OCI-LY3 (cell line): ENCODE data around the gene VPS13C.

ENCODE experiments used
- H2AFZ ChIP-seq: fragments of 200-600, 300-600 bp; shearing (Covaris generic); 2 replicates; pipeline ENCODE4 v1.6.0; 2014; ENCODE audit warnings: antibody characterized with exemption, low read depth, low read length
- H3K27ac ChIP-seq: fragments of 200-600, 300-600 bp; sonication (generic); 2 replicates; pipeline ENCODE4 v1.5.1; 2014; ENCODE audit warnings: mild to moderate bottlenecking, low read length, moderate library complexity, mixed read lengths
- H3K27me3 ChIP-seq: fragments of 200-600, 300-600 bp; sonication (generic); 2 replicates; pipeline ENCODE4 v1.6.1; 2014; ENCODE audit warnings: low read depth, low read length, mixed read lengths
- H3K36me3 ChIP-seq: fragments of 200-600, 300-600 bp; sonication (generic); replicated peaks from 2 replicates; pipeline ENCODE3; 2014; ENCODE audit warnings: low read depth, low read length, mixed read lengths
- H3K4me1 ChIP-seq: fragments of 300-600, 200-600 bp; sonication (generic); 2 replicates; pipeline ENCODE4 v1.6.1; 2014; ENCODE audit warnings: low read length, mixed read lengths
- H3K4me2 ChIP-seq: fragments of 200-600, 300-600 bp; sonication (generic); 2 replicates; pipeline ENCODE4 v1.6.1; 2014; ENCODE audit warnings: low read length, mixed read lengths
- H3K4me3 ChIP-seq: fragments of 300-600, 200-600 bp; sonication (generic); 2 replicates; pipeline ENCODE4 v1.5.1; 2014; ENCODE audit warnings: antibody characterized with exemption, mild to moderate bottlenecking, low read length, moderate library complexity
- H3K79me2 ChIP-seq: fragments of 300-600, 200-600 bp; shearing (Covaris generic); 2 replicates; pipeline ENCODE4 v1.6.1; 2014; ENCODE audit warnings: mild to moderate bottlenecking, low read length, mixed read lengths
- H3K9ac ChIP-seq: fragments of 300-600, 200-600 bp; shearing (Covaris generic); 2 replicates; pipeline ENCODE4 v1.6.0; 2014; ENCODE audit warnings: mild to moderate bottlenecking, low read length, moderate library complexity
- H3K9me3 ChIP-seq: fragments of 200-600, 300-600 bp; shearing (Covaris generic); 2 replicates; pipeline ENCODE4 v1.6.1; 2014; ENCODE audit warnings: low read length, mixed read lengths; ENCODE audit not compliant: insufficient read depth
- H4K20me1 ChIP-seq: fragments of 200-600, 300-600 bp; sonication (generic); 2 replicates; pipeline ENCODE4 v1.6.1; 2016; ENCODE audit warnings: low read length, mixed read lengths; ENCODE audit not compliant: insufficient read depth
- EZH2phosphoT487 ChIP-seq: fragments of 200-600 bp; shearing (Covaris generic); IDR thresholded peaks from 2 replicates; pipeline ENCODE4 v1.6.1; 2018; ENCODE audit warnings: antibody characterized with exemption, mixed run types, low read depth
- TF ChIP-seq, protein P1 (sequence below): fragments of 200-600, 300-600 bp; sonication (generic); IDR thresholded peaks from 2 replicates; pipeline ENCODE4 v1.5.1; 2014; ENCODE audit warnings: antibody characterized with exemption, low read length, low read depth

The VPS13C gene

DNA sequence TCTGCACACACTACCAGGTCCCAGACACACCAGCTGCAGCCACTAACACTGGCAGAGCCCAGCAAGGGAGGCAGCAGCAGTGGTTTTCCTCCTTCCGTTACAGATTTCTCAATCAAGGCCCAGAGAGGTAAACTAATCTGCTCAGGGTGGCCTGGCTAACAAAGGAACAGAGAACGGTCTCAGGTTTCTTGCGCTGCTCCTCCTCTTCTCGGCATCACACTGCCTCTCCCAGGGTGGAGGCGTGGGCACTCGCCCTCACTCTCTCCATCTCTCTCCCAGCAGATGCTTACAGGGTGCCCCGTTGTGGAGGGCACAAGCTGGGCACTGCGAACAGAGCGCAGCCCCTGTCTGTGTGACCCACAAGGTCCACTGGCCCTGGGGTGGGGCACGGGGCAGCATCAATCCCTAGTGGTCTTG is 228.7 kb downstream of the VPS13C start:
- Histone ChIP-seq H3K9me3 (no peaks in the 10 kb centered on the region), H2AFZ (no peak overlapping the region), H3K79me2 (no peaks in the 10 kb centered on the region), H3K36me3 (no peaks in the 10 kb centered on the region), H3K4me1 (peaks cover 12% of the 10 kb centered on the region), H3K4me2 (no peak overlapping the region), H3K27ac (no peak overlapping the region), H3K9ac (no peak overlapping the region), H3K27me3 (peaks cover 15% of the 10 kb centered on the region), H4K20me1 (no peaks in the 10 kb centered on the region), H3K4me3 (no peak overlapping the region)
- TF ChIP-seq, protein P1, sequence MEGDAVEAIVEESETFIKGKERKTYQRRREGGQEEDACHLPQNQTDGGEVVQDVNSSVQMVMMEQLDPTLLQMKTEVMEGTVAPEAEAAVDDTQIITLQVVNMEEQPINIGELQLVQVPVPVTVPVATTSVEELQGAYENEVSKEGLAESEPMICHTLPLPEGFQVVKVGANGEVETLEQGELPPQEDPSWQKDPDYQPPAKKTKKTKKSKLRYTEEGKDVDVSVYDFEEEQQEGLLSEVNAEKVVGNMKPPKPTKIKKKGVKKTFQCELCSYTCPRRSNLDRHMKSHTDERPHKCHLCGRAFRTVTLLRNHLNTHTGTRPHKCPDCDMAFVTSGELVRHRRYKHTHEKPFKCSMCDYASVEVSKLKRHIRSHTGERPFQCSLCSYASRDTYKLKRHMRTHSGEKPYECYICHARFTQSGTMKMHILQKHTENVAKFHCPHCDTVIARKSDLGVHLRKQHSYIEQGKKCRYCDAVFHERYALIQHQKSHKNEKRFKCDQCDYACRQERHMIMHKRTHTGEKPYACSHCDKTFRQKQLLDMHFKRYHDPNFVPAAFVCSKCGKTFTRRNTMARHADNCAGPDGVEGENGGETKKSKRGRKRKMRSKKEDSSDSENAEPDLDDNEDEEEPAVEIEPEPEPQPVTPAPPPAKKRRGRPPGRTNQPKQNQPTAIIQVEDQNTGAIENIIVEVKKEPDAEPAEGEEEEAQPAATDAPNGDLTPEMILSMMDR, result no peak
- TF ChIP-seq EZH2phosphoT487, result no peak

DNA sequence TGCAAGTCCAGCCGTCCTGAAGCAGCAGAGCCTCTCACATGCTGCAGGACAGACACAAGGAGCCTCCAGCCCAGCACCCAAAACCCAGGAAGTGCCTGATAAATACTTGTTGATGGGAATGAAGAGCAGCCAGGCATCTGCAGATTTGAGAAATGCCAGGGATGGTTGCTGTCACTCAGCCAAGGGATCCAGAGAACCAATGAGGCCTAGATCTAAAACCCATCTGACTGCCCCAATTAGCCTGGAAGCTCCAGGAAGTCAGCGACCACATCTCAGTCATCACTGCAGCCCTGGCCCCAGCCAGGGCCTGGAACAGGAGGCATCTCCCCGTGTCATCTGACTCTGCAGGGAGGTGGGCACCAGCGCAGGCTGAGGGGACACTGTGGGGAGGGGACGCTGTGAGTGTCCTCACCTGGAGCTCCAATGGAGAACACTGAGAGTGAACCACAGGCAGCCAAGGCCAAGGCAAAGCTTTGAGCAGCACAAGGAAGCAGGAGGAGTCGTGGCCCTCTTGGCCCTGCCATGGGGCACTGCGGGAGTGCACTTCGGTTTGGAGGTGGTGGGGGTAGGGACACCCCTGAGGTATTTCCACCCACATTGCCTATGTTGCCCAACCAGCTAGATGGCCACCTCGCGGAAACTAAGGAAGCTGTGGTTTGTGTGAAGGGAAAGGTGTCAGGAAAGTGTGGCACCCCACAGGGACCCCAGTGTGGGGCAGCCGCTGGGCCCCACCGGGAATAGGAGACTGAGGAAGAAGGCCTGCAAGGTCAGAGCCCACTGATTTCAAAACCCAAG is 229.5 kb downstream of the VPS13C start:
- no peaks in the 10 kb centered on the region for H3K79me2 ChIP-seq
- no peaks in the 10 kb centered on the region for H3K9me3 ChIP-seq
- H3K27me3 ChIP-seq, result peaks cover 20% of the 10 kb centered on the region
- no peak overlapping the region for H3K27ac ChIP-seq
- no peak overlapping the region for H3K4me3 ChIP-seq
- H3K36me3 ChIP-seq, result no peaks in the 10 kb centered on the region
- no peak overlapping the region for H3K9ac ChIP-seq
- no peak overlapping the region for H2AFZ ChIP-seq
- H4K20me1 ChIP-seq, result no peaks in the 10 kb centered on the region
- peaks cover 12% of the 10 kb centered on the region for H3K4me1 ChIP-seq
- no peak overlapping the region for H3K4me2 ChIP-seq
- TF ChIP-seq EZH2phosphoT487, result no peak
- TF ChIP-seq, protein P1, result no peak

DNA sequence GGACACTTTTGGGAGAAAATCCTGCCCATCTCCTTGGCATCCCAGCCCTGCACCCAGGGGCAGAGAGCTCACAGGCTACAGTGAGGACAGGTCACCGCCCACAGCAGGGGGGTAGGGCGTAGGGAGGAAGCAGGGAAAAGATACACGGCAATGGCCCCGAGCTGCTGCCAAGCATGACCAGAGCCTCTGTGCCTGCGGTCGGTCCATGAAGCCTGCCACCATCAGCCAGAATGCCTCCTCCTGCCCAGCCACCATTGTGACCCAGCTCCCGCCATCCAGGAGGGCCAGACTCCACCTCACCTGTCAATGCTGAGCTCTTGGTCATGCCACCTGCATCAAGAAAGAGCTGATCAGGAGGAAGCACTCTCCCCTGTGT is 230.7 kb downstream of the VPS13C start:
- Histone ChIP-seq H3K27ac (no peak overlapping the region), H3K36me3 (no peaks in the 10 kb centered on the region), H3K4me2 (no peak overlapping the region), H4K20me1 (no peaks in the 10 kb centered on the region), H3K9me3 (no peaks in the 10 kb centered on the region), H3K27me3 (peaks cover 17% of the 10 kb centered on the region), H2AFZ (no peak overlapping the region), H3K4me1 (peaks cover 3% of the 10 kb centered on the region; the same call in 1 of the 2 replicates), H3K79me2 (no peaks in the 10 kb centered on the region), H3K4me3 (no peak overlapping the region), H3K9ac (no peak overlapping the region)
- TF ChIP-seq, protein P1, result no peak
- no peak for TF ChIP-seq EZH2phosphoT487

DNA sequence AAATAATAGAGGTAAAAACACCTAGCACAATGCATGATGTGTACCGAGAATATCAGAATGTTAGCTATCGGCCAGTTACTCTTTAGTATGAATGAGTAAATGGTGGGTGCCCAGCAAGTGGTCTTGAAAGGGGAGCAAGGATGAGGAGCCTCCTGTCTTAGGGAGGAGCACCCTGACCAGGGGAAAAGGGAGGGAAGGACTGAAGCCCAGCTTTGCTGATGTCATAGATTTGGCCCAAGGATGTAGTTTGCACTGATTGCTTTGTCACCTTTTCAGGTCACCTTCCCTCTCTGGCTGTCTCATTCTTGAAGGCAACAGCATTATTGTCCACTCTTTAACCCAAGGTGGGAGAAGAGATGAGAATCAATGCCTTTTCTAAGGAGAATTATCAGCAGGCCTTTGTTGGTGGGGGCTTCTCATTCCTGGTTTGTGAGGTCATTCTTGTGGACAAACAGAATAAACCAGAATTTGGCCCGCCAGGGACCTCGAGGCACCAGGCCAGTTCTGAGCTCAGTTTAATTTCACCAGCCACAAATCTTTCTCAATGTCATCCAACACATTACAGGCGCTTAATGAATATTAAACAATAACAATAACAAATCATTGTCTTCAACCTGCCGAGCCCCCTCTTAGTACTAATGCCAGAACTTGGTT is 231.3 kb downstream of the VPS13C start:
- Histone ChIP-seq H3K9ac (no peak overlapping the region), H3K4me2 (no peak overlapping the region), H3K79me2 (no peaks in the 10 kb centered on the region), H3K27ac (no peak overlapping the region), H2AFZ (no peak overlapping the region), H3K36me3 (no peaks in the 10 kb centered on the region), H3K9me3 (no peaks in the 10 kb centered on the region), H3K4me1 (no peaks in the 10 kb centered on the region), H3K27me3 (peaks cover 15% of the 10 kb centered on the region), H4K20me1 (no peaks in the 10 kb centered on the region), H3K4me3 (no peak overlapping the region)
- no peak for TF ChIP-seq EZH2phosphoT487
- TF ChIP-seq, protein P1, result no peak
